ENCODE results near the gene B3GNT4. TPM values are rescaled to one million over a fixed set of nuclear protein-coding genes. Genes with fewer than 3 reads are reported as not detected.

Gene B3GNT4
- total and polyA plus RNA-seq, 8 donors: 0.58 to 0.81 (median 0.62) TPM; not detected in 4

GRCh38 chr12:122189626-122190475 is 13.7 kb upstream of the B3GNT4 start:
- intact Hi-C loops (cut with DNase I; ENCODE audit: low total_unique reads): no loop called here
- no peaks in the 10 kb centered on the region for H3K36me3 ChIP-seq
- TF ChIP-seq EP300 (IDR thresholded peaks at IDR 0.05): no peak
- H3K27ac ChIP-seq: no peak overlapping the region
- H3K4me1 ChIP-seq: peaks cover 0 to 4% (median 0%) of the 10 kb centered on the region in 4 donors
- no peaks in the 10 kb centered on the region for H3K27me3 ChIP-seq
- no peak overlapping the region for H3K4me3 ChIP-seq
- WGBS, 5 donors: 85 to 88% (median 86%) methylated on average over 27 to 34 of the region's 34 CpGs
- H3K9me3 ChIP-seq: no peaks in the 10 kb centered on the region
- DNase-seq: no peak

GRCh38 chr12:122190842-122191668 is 12.5 kb upstream of the B3GNT4 start:
- peaks cover 0 to 4% (median 0%) of the 10 kb centered on the region in 4 donors for H3K4me1 ChIP-seq
- DNase-seq: peak; percentile 83 to 85
- no peaks in the 10 kb centered on the region for H3K27me3 ChIP-seq
- no peaks in the 10 kb centered on the region for H3K36me3 ChIP-seq
- H3K9me3 ChIP-seq: peaks cover 0 to 6% (median 0%) of the 10 kb centered on the region in 4 donors
- TF ChIP-seq POLR2AphosphoS5 (IDR thresholded peaks at IDR 0.05) (no peak), EP300 (IDR thresholded peaks at IDR 0.05) (no peak), CTCF (IDR thresholded peaks at IDR 0.05) (peak in 5 of 7 experiments; percentile 57 to 79 (median 72)), POLR2A (IDR thresholded peaks at IDR 0.05) (no peak)
- no peak overlapping the region for H3K27ac ChIP-seq
- intact Hi-C loops (cut with DNase I; ENCODE audit: low total_unique reads): no loop called here
- H3K4me3 ChIP-seq: no peak overlapping the region
- 60 to 65% (median 62%) methylated on average over 18 of the region's 18 CpGs for WGBS, 5 donors

- peaks cover 0 to 6% (median 0%) of the 10 kb centered on the region in 4 donors for H3K9me3 ChIP-seq
- TF ChIP-seq CTCF (IDR thresholded peaks at IDR 0.05) (no peak), EP300 (IDR thresholded peaks at IDR 0.05) (no peak), POLR2AphosphoS5 (IDR thresholded peaks at IDR 0.05) (no peak), POLR2A (IDR thresholded peaks at IDR 0.05) (no peak)
- WGBS, 5 donors: 83 to 91% (median 88%) methylated on average over 11 of the region's 11 CpGs
- H3K27ac ChIP-seq: no peak overlapping the region
- no peak for DNase-seq
- H3K4me3 ChIP-seq: no peak overlapping the region
- intact Hi-C loops (cut with DNase I; ENCODE audit: low total_unique reads): no loop called here
- peaks cover 0 to 13% (median 0%) of the 10 kb centered on the region in 3 donors for H3K27me3 ChIP-seq
- H3K36me3 ChIP-seq: no peaks in the 10 kb centered on the region
- peaks cover 0 to 4% (median 0%) of the 10 kb centered on the region in 4 donors for H3K4me1 ChIP-seq
Measured at GRCh38 chr12:122192441-122192840, 11.1 kb upstream of the B3GNT4 start.

- WGBS, 5 donors: 80 to 90% (median 82%) methylated on average over 1 of the region's 1 CpG
- H3K27me3 ChIP-seq: peaks cover 0 to 32% (median 6%) of the 10 kb centered on the region in 3 donors
- DNase-seq: no peak
- peaks cover 0 to 4% (median 0%) of the 10 kb centered on the region in 4 donors for H3K4me1 ChIP-seq
- H3K27ac ChIP-seq: no peak overlapping the region
- intact Hi-C loops (cut with DNase I; ENCODE audit: low total_unique reads): no loop called here
- TF ChIP-seq CTCF (IDR thresholded peaks at IDR 0.05) (no peak), EP300 (IDR thresholded peaks at IDR 0.05) (no peak), POLR2AphosphoS5 (IDR thresholded peaks at IDR 0.05) (no peak), POLR2A (IDR thresholded peaks at IDR 0.05) (no peak)
- peaks cover 0 to 6% (median 0%) of the 10 kb centered on the region in 4 donors for H3K9me3 ChIP-seq
- no peak overlapping the region for H3K4me3 ChIP-seq
- no peaks in the 10 kb centered on the region for H3K36me3 ChIP-seq
Measured at GRCh38 chr12:122194804-122195203, 8.7 kb upstream of the B3GNT4 start.

Measured in stomach (tissue), 9 donors.